Measurements from ENCODE around the gene PEX3. TPM values are rescaled to one million over a fixed set of nuclear protein-coding genes. Genes with fewer than 3 reads are reported as not detected.

Gene PEX3
- total RNA-seq, 1 experiment from 2014 or later: 16.0 TPM

DNA sequence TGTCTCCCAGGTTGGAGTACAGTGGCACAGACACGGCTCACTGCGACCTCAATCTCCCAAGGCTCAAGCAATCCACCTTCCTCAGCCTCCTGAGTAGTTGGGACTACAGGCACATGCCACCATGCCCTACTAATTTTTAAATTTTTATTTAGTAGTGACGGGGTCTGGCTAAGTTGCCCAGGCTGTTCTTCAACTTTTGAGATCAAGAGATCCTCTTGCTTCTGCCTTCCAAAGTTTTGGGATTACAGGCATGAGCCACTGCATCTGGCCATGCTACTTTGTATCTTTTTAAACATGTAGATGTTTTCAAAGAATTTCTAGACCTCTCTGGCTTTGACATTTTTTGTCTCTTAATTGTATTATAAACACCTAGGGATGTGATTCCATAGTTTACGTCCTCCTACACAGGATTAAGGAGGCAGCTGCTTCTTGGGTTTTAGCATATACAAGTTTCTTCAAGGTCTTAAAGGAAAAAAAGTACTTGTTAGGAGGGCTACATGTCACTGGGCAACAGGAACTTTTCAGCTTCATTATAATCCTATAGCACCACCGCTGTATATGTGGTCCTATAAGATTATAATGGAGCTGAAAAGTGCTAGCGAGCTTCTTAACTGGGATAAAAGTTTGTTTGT lies 1.4 kb upstream of the PEX3 start:
- Mint-ChIP-seq H3K27me3 (ENCODE audit: unreplicated experiment) (no peaks in the 10 kb centered on the region), H3K4me1 (ENCODE audit: low read depth, unreplicated experiment) (peaks cover 8% of the 10 kb centered on the region), H3K4me3 (ENCODE audit: low read depth, unreplicated experiment) (peak overlapping the region; percentile 98), H3K36me3 (ENCODE audit: insufficient read depth, unreplicated experiment) (peaks cover 17% of the 10 kb centered on the region), H3K9me3 (ENCODE audit: low read depth, unreplicated experiment) (no peaks in the 10 kb centered on the region), H3K27ac (ENCODE audit: unreplicated experiment) (peak overlapping the region; percentile 94)
- intact Hi-C loops (cut with micrococcal nuclease; ENCODE audit: unreplicated experiment): no loop called here
- CTCF ChIA-PET: no interaction called here
- TF ChIP-seq CTCF (IDR thresholded peaks at IDR 0.05; ENCODE audit: unreplicated experiment): no peak
- BruUV-seq (replicated peaks): no TSS peak
- DNase-seq: no peak

GRCh38 chr6:143449714-143450452 lies 722 bp upstream of the PEX3 start:
- intact Hi-C loops (cut with micrococcal nuclease; ENCODE audit: unreplicated experiment): no loop called here
- Mint-ChIP-seq H3K36me3 (ENCODE audit: insufficient read depth, unreplicated experiment) (peaks cover 17% of the 10 kb centered on the region), H3K4me1 (ENCODE audit: low read depth, unreplicated experiment) (peaks cover 8% of the 10 kb centered on the region), H3K9me3 (ENCODE audit: low read depth, unreplicated experiment) (no peaks in the 10 kb centered on the region), H3K27me3 (ENCODE audit: unreplicated experiment) (no peaks in the 10 kb centered on the region), H3K4me3 (ENCODE audit: low read depth, unreplicated experiment) (peak overlapping the region; percentile 98), H3K27ac (ENCODE audit: unreplicated experiment) (peak overlapping the region; percentile 94)
- TF ChIP-seq CTCF (IDR thresholded peaks at IDR 0.05; ENCODE audit: unreplicated experiment): no peak
- peak; percentile 15 for DNase-seq
- TSS peak; percentile 79 for BruUV-seq (replicated peaks)
- CTCF ChIA-PET: no interaction called here

DNA sequence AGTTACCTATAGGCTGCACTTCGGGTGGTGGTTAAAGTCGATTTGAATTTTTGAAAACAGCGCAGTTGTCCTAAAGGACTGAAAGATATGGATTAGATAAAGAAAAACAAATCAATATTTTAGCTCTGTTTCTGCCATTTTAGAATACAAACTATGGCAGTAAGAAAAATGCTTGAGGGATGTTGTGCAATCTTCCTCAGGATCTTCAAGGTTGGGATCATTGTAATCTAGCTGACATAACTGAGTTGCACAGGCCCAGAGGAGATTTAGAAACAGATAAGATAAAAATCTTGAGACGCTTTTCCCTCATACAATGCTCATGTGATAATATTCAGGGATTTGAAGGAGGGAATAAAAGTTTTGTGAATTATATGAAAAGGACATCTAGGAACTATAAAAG lies 926 bp downstream of the PEX3 start:
- TF ChIP-seq CTCF (IDR thresholded peaks at IDR 0.05; ENCODE audit: unreplicated experiment): no peak
- Mint-ChIP-seq H3K36me3 (ENCODE audit: insufficient read depth, unreplicated experiment) (peaks cover 17% of the 10 kb centered on the region), H3K9me3 (ENCODE audit: low read depth, unreplicated experiment) (no peaks in the 10 kb centered on the region), H3K4me1 (ENCODE audit: low read depth, unreplicated experiment) (peaks cover 8% of the 10 kb centered on the region), H3K27me3 (ENCODE audit: unreplicated experiment) (no peaks in the 10 kb centered on the region), H3K27ac (ENCODE audit: unreplicated experiment) (peak overlapping the region; percentile 94), H3K4me3 (ENCODE audit: low read depth, unreplicated experiment) (peak overlapping the region; percentile 98)
- BruUV-seq (replicated peaks): no TSS peak
- no peak for DNase-seq
- CTCF ChIA-PET: no interaction called here
- intact Hi-C loops (cut with micrococcal nuclease; ENCODE audit: unreplicated experiment): no loop called here

GRCh38 chr6:143457563-143458359 lies 7.2 kb downstream of the PEX3 start:
- CTCF ChIA-PET: no interaction called here
- H3K4me3 Mint-ChIP-seq (ENCODE audit: low read depth, unreplicated experiment): no peak overlapping the region
- H3K4me1 Mint-ChIP-seq (ENCODE audit: low read depth, unreplicated experiment): peaks cover 7% of the 10 kb centered on the region
- no TSS peak for BruUV-seq (replicated peaks)
- no peaks in the 10 kb centered on the region for H3K27me3 Mint-ChIP-seq (ENCODE audit: unreplicated experiment)
- no peak for DNase-seq
- H3K36me3 Mint-ChIP-seq (ENCODE audit: insufficient read depth, unreplicated experiment): no peaks in the 10 kb centered on the region
- H3K9me3 Mint-ChIP-seq (ENCODE audit: low read depth, unreplicated experiment): no peaks in the 10 kb centered on the region
- TF ChIP-seq CTCF (IDR thresholded peaks at IDR 0.05; ENCODE audit: unreplicated experiment): no peak
- intact Hi-C loops (cut with micrococcal nuclease; ENCODE audit: unreplicated experiment): no loop called here
- H3K27ac Mint-ChIP-seq (ENCODE audit: unreplicated experiment): no peak overlapping the region

All from Calu3 (cell line).